GM23248 (cell line): ENCODE measurements around the gene ARRB1.

Experiments
- EZH2 ChIP-seq: fragments of 200-600 bp; sonication (generic); IDR thresholded peaks from 2 replicates; pipeline ENCODE4 v1.6.1; 2018; ENCODE audit warnings: antibody characterized with exemption, mild to moderate bottlenecking; ENCODE audit not compliant: insufficient read depth, poor library complexity, severe bottlenecking
- EZH2phosphoT487 ChIP-seq: fragments of 200-600 bp; sonication (generic); IDR thresholded peaks from 2 replicates; pipeline ENCODE4 v1.6.1; 2018; ENCODE audit warnings: antibody characterized with exemption, moderate library complexity, mild to moderate bottlenecking, low read depth; ENCODE audit not compliant: insufficient read depth

GRCh38 chr11:75344186-75344585, 7.3 kb downstream of the ARRB1 start:
- TF ChIP-seq EZH2 = no peak
- TF ChIP-seq EZH2phosphoT487 = no peak
